ENCODE data around the gene TXNDC11.

TXNDC11 gene

DNA sequence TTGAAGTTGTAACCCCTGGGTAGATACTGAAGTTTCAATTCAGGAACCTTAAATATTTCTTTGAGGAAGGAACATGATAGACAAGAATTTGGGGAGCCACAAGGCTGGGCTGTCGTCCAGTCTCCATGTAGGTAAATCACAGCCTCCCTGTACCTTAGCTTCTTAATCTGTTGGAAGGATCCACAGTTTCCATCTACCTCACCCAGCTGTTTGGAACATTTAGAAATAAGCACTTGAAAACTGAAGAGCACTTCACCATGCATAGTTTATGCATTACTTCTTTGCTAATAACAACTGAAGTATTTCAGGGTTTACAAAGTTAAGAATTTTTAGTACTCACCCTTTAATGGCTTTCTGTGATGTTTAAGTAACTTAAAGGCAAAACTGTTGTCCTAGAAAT is 17.2 kb downstream of the TXNDC11 start:
- no peak for DNase-seq (ENCODE audit: extremely low spot score)
- TF ChIP-seq, protein P1, sequence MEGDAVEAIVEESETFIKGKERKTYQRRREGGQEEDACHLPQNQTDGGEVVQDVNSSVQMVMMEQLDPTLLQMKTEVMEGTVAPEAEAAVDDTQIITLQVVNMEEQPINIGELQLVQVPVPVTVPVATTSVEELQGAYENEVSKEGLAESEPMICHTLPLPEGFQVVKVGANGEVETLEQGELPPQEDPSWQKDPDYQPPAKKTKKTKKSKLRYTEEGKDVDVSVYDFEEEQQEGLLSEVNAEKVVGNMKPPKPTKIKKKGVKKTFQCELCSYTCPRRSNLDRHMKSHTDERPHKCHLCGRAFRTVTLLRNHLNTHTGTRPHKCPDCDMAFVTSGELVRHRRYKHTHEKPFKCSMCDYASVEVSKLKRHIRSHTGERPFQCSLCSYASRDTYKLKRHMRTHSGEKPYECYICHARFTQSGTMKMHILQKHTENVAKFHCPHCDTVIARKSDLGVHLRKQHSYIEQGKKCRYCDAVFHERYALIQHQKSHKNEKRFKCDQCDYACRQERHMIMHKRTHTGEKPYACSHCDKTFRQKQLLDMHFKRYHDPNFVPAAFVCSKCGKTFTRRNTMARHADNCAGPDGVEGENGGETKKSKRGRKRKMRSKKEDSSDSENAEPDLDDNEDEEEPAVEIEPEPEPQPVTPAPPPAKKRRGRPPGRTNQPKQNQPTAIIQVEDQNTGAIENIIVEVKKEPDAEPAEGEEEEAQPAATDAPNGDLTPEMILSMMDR (IDR thresholded peaks at IDR 0.05; ENCODE audit: control extremely low read depth, extremely low read depth, low read depth, missing control alignments): no peak
- CTCF ChIA-PET: interaction anchor here (0.8 to 2.5 kb wide), 3 partner anchors 9 to 11 kb away, joined by 3 to 16 read pairs (median 4); no protein-coding TSS in a partner anchor
- POLR2A ChIA-PET: no interaction called here

DNA sequence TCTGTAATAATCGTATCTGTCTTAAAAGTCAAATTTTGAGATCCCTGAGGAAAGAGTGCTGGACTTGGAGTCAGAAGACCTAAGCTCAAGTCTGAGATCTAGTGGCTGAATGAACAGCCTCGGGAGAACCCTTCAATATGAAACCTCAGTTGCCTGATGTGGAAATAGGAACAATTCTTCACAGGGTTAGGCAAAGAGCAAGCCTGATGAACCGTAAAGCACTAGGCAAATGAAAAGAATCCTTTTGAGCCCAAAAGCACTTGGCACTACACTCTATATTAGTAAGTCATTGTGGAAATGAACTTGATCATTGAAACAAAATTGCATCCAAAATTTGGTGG is 20.2 kb downstream of the TXNDC11 start:
- DNase-seq (ENCODE audit: extremely low spot score): no peak
- ChIA-PET POLR2A (no interaction called here), CTCF (interaction anchor here (1.6 kb wide), 1 partner anchor 24 kb away, joined by 3 read pairs; no protein-coding TSS in a partner anchor)
- TF ChIP-seq, protein P1 (IDR thresholded peaks at IDR 0.05; ENCODE audit: control extremely low read depth, extremely low read depth, low read depth, missing control alignments): no peak

DNA sequence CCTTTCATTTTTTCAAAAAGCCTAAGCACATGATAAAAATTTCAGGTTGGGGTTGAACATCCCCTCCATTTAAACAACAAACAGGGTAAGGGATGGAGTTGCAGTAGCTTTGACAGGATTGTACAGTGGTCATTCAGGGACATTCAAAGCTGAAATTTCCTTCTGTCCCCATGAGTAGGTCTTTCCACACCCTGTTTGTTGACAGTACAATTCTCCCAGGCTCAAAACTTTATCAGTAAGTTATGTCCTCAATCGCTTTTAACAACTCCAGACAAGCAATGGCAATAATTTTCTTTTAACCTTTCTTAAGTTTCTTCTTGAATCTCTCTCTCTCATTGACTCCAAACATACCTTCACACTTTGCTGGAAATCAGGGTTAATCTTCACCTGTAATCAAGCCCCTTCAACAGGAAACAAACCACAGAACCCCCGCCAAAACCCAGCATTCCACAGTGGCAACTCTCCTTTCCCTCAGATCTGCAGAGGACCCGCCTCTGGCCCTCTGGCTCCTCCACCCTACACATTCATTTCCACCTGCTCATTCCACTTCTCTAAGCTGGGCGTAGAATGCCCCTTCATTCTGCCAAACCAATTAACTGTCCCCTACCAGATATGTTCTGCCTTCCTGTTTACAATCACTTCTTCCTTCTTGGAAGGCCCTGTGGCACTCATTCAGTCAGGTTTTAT is 20.7 kb downstream of the TXNDC11 start:
- TF ChIP-seq, protein P1 (IDR thresholded peaks at IDR 0.05; ENCODE audit: control extremely low read depth, extremely low read depth, low read depth, missing control alignments): no peak
- no peak for DNase-seq (ENCODE audit: extremely low spot score)
- CTCF ChIA-PET: interaction anchor here (0.6 to 1.6 kb wide), 3 partner anchors 14 to 24 kb away, joined by 3 read pairs; no protein-coding TSS in a partner anchor
- POLR2A ChIA-PET: no interaction called here

DNA sequence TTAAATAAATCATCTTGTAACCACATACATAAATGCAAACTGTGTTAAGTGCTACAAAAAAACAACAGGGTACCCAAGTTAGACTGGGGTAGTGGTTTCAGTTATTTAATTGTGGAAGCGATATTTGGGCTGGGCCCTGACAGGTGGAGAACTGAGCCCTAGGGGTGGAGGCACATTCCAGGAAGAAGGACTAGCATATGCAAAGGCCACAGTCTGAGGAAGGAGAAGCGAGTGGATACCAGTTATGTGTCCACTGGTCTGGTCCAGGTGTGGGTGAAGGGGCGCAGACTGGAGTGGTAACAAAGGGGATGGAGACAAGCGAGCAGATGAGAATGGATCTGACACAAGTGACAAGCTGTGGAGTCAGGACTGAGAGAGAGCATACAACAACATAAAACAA is 22.9 kb downstream of the TXNDC11 start:
- DNase-seq (ENCODE audit: extremely low spot score): no peak
- TF ChIP-seq, protein P1 (IDR thresholded peaks at IDR 0.05; ENCODE audit: control extremely low read depth, extremely low read depth, low read depth, missing control alignments): no peak
- POLR2A ChIA-PET: no interaction called here
- CTCF ChIA-PET: interaction anchor here (0.7 to 1.5 kb wide), 4 partner anchors 10 to 324 kb away, joined by 3 to 4 read pairs (median 3); no protein-coding TSS in a partner anchor

DNA sequence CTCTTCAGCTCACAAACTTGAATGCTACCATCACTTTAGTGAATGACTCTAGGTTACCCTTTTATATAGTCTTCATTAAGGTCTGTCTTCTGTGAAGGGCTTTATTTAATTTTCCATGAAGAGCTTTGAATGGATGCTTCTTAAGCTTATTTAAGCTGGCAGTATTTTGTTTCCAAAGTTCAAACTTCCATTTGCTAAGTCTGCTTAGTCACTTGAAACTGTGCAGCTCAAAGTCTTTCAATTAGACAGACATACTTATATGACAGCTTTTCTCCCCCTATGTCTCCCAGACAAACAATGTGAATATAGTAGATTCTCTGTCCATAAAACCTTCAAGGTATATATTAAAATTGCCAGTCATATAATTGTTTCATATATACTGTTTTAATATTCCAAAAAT is 23.5 kb downstream of the TXNDC11 start:
- ChIA-PET POLR2A (no interaction called here), CTCF (interaction anchor here (1.0 to 2.4 kb wide), 5 partner anchors 12 to 323 kb away, joined by 3 to 6 read pairs (median 3); no protein-coding TSS in a partner anchor)
- TF ChIP-seq, protein P1 (IDR thresholded peaks at IDR 0.05; ENCODE audit: control extremely low read depth, extremely low read depth, low read depth, missing control alignments): no peak
- DNase-seq (ENCODE audit: extremely low spot score): no peak

DNA sequence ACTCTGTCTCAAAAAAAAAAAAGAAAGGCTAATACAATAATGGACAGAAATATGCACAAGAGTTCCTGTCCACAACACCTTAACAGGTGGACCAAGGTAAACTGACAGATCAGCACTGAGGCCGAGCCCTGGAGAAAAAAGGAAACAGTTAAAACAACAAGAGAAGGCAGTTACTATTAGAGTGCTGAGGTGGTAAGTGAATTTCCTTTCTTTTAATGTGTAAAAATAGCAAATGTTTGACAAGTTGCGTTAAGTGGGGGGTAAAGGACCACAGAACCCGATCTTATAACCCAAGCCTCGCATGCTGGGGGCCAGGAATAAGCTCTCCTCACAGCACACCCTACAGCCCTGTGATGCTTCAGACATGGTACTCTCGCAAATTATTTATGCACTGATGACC is 24.8 kb downstream of the TXNDC11 start:
- TF ChIP-seq, protein P1 (IDR thresholded peaks at IDR 0.05; ENCODE audit: control extremely low read depth, extremely low read depth, low read depth, missing control alignments): no peak
- ChIA-PET POLR2A (no interaction called here), CTCF (interaction anchor here (0.7 to 2.4 kb wide), 4 partner anchors 14 to 186 kb away, joined by 3 to 6 read pairs (median 3); no protein-coding TSS in a partner anchor)
- no peak for DNase-seq (ENCODE audit: extremely low spot score)

Data from GM10248 (cell line).